Lower leg skin (tissue), 4 donors: ENCODE results near the gene CDR2L. TPM values are rescaled to one million over a fixed set of nuclear protein-coding genes. Genes with fewer than 3 reads are reported as not detected.

ENCODE experiments used
- DNase-seq, 2 donors: peaks; one replicate each; pipeline ENCODE4 v3.0.0-alpha.2; 2019; ENCODE audit warnings: low spot score in 2 of 2
- H3K4me3 ChIP-seq: fragments of 200-600 bp; sonication (generic); 2 replicates; pipeline ENCODE4 v1.5.1; 2017; ENCODE audit warnings: mild to moderate bottlenecking, low read depth; ENCODE audit not compliant: poor library complexity, severe bottlenecking
- CTCF ChIP-seq, 3 donors: fragments of 450-650 bp; IDR thresholded peaks; one replicate each; pipeline ENCODE4 v1.5.1; 2016; ENCODE audit warnings: antibody characterized with exemption in 3 of 3, mild to moderate bottlenecking in 3 of 3, moderate library complexity in 2 of 3
- POLR2A ChIP-seq, 2 donors: fragments of 450-650 bp; IDR thresholded peaks; one replicate each; pipeline ENCODE4 v1.6.1; 2016 to 2017; ENCODE audit warnings: antibody characterized with exemption in 2 of 2, mild to moderate bottlenecking in 1 of 2, moderate library complexity in 1 of 2
- WGBS, 2 donors: methylation state at CpG; one replicate each; pipeline ENCODE4 v1.1.5; 2018; 5-methylcytosine and 5-hydroxymethylcytosine counted together
- intact Hi-C: fragments of 100-400 bp; cut with DNase I; formaldehyde crosslinking; loops from one replicate; pipeline ENCODE4 v1.15.0; 2023; ENCODE audit warnings: low total_unique reads
- total RNA-seq, 4 donors: library from RNA; depleted of rRNA; stranded (reverse); fragments of >200 nt; gene quantifications; one replicate each; pipeline ENCODE4 v1.1.0, GENCODE V29; 2016

The CDR2L gene
- total RNA-seq, 4 donors from 2014 or later, result 4.5 to 9.8 (median 5.3) TPM

DNA sequence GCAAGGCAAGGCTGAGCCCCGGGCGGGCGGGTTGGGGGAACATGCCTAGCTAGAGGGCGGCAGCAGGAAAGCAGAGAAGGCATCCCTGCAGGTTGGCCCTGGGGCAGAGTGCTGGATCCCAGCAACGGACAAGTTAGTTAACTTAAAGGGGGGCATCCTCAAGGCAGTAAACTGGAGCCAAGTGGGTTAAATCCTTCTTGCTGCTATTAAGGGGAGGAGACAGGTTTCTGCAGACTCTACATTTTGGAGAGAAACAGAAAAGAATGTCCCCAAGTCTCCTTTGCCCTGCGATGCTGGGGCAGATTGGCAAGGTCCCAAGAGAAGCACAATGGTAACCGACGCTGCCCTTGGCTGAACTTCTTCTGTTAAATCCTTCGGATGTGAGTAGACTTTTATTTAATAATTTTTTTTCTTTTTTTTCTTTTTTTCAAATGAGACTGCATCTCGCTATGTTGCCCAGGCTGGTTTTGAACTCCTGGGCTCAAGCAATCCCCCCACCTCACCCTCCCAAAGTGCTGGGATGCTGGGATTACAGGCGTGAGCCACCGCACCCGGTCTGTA, 45.4 kb downstream of the CDR2L start:
- no peak overlapping the region for H3K4me3 ChIP-seq
- no peak for DNase-seq
- intact Hi-C loops, result no loop called here
- 1 to 2% methylated on average over 13 of the region's 13 CpGs for WGBS, 2 donors
- TF ChIP-seq CTCF (IDR thresholded peaks at IDR 0.05) (no peak), POLR2A (IDR thresholded peaks at IDR 0.05) (no peak)

DNA sequence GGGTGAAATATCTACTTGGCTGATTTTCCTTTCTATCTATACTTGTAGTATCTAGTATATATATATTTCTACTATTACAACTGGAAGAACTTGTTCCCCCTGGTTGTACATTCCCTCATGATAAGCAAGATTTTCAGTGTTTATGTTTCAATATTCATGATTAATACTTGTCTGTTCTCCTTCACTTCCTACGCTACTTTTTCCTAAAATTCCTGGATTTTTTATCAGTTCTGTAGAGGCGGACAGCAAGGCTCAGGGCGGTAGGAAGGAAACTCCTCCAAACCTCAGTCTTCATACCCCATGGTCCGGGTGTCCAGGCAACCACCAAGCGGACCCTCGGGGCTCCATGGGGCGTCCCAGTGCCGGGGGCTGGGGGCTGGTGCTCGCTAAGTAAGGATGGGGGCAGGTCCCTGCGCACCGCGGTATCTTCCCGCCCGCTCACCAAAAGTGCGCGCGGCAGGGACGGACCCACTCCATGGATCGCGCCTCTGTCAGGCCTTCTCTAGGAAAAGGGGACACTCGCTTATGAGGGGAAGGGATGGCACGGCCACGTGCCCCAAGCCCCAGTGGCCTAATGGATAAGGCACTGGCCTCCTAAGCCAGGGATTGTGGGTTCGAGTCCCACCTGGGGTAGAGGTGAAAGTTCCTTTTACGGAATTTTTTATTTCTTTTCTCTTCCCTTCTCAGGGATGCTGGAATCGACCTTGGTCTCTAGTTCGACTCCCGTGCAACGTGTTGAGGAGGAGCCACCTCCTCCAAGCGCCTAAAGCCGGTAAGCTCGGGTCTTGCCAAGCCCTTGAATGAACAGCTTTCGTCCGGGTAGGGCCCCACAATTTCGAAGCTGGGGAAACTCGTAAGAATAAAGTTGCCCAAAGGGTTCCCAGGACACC, 46.2 kb downstream of the CDR2L start:
- TF ChIP-seq POLR2A (IDR thresholded peaks at IDR 0.05) (no peak), CTCF (IDR thresholded peaks at IDR 0.05) (no peak)
- WGBS, 2 donors, result 1 to 7% methylated on average over 31 to 33 of the region's 36 CpGs
- intact Hi-C loops, result no loop called here
- DNase-seq, result peak; percentile 95 to 99
- peak overlapping the region; percentile 23 for H3K4me3 ChIP-seq

- H3K4me3 ChIP-seq, result peak overlapping the region; percentile 63
- no peak for TF ChIP-seq POLR2A (IDR thresholded peaks at IDR 0.05)
- no peak for TF ChIP-seq CTCF (IDR thresholded peaks at IDR 0.05)
- DNase-seq, result peak; percentile 84 to 98
- intact Hi-C loops, result no loop called here
- 8 to 9% methylated on average over 43 of the region's 43 CpGs for WGBS, 2 donors
Measured at GRCh38 chr17:75034236-75034908, 46.9 kb downstream of the CDR2L start.

DNA sequence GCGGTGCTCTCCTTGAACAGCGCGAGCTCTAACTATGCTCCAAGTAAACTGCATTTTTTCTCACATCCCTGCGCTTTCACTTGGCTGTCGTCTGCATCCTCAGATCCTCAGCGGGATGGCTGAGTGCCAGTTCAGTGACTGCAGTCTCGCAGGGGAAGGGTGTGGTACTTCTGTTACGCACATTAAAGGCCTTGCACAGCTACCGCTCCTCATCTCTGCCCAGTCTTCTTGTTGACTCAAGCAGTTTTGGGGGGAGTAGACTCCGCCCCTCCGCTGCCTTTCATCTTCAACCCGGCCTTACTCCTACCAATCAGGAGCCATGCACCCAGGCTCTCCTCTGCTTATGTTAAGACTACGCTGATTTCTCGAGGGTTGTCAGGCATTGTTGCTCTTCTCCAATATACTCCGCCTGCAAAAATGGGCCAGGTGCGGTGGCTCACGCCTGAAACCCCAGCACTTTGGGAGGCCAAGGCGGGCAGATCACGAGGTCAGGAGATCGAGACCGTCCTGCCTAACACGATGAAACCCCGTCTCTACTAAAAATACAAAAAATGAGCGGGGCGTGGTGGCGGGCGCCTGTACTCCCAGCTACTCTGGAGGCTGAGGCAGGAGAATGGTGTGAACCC, 49.3 kb downstream of the CDR2L start:
- 43 to 48% methylated on average over 27 of the region's 27 CpGs for WGBS, 2 donors
- H3K4me3 ChIP-seq, result no peak overlapping the region
- peak; percentile 92 to 97 for DNase-seq
- intact Hi-C loops, result no loop called here
- TF ChIP-seq CTCF (IDR thresholded peaks at IDR 0.05), result no peak
- TF ChIP-seq POLR2A (IDR thresholded peaks at IDR 0.05), result no peak

DNA sequence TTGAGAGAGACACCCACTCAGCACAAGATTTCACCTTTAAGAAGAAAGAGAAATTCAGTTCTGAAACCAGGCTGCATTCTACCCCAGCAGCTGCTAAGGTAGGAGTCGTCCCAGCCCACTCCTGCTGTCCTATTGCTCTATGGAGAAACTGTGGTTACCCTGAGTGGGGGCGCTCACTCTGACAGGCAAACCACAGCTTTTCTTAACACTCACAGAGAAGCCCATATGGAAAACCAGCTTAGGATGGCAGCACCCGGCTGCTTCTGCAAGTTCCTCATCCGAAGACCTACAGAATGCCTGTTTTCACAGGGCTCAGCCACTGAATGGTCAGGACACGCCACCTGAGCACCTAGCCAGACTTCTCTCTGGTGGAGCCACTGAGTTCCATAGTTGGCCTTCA, 51.8 kb downstream of the CDR2L start:
- H3K4me3 ChIP-seq, result no peak overlapping the region
- intact Hi-C loops, result no loop called here
- WGBS, 2 donors, result 82 to 91% methylated on average over 5 of the region's 5 CpGs
- no peak for TF ChIP-seq POLR2A (IDR thresholded peaks at IDR 0.05)
- no peak for TF ChIP-seq CTCF (IDR thresholded peaks at IDR 0.05)
- no peak for DNase-seq
